GM21529 (cell line): ENCODE results near the gene MYH7.
"Not testable (repeated sequence)": the region's sequence is repeated elsewhere in the genome, so short reads cannot be mapped to it uniquely, and the experiment has no call there.

Experiments
- ATAC-seq: cut with Tn5 transposase; IDR thresholded peaks from one replicate; pipeline ENCODE4 v1.9.1; 2021; ENCODE audit not compliant: unreplicated experiment

Gene MYH7

DNA sequence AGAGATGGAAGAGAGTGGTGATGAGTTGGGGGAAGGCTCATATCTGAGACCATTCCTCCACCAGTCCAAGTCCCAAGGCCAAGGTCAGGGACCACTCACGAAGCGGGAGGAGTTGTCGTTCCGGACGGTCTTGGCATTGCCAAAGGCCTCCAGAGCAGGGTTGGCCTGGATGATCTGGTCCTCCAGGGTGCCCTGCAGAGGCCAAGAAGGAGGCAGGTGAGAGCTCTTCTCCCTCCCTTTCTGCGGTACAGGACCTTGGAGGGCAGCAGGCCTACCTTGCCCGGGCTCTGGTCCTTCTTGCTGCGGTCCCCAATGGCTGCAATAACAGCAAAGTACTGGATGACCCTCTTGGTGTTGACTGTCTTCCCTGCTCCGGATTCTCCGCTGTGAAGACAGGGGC lies 4.0 kb downstream of the MYH7 start:
- ATAC-seq: no peak

DNA sequence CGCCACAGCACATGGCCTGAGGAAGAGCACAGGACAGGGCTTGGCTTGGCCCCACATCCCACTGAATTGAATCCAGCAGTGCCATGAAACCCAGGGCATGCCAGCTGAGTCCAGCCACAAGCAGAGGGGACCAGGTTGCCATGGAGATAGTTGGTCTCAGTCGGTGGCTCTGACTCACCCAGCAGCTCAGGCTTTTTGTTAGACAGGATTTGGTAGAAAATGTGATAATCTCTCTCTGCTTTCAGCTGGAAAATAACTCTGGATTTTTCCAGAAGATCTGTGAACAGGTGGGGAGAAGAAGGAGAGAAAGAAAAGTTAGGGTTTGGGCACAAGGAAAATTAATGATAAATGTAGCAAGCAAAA lies 4.8 kb downstream of the MYH7 start:
- ATAC-seq: no peak

DNA sequence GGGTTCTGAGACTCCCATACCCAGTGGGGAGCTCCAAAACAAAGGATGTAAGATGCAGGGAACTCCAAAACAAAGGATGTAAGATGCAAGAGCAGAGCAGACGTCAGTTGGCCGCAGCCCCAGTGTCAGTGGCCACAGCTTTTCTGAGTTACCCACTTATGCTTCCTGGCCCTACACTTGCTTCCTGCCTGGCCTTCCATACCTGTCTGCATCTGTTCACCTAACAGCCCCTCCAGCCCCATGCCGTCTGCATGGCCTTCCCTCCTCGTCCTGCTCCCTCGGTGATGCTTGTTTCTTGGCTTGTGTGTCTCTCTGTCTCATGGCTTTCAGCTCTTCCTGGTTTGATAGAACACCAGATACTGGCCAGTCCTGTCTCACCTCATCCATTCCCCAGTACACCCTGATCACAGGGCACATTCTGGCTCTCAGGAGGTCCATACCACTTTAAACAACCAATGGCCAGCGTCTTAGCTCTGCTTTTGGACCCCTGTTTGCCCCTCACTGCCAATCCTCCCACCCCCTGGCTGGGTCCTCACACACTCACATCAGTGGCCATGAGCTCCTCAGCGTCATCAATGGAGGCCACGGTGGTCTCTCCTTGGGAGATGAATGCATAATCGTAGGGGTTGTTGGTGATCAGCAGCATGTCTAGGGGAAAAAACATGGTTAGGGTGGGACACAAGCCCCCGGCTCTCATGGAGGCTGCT lies 5.3 kb downstream of the MYH7 start:
- ATAC-seq: no peak

DNA sequence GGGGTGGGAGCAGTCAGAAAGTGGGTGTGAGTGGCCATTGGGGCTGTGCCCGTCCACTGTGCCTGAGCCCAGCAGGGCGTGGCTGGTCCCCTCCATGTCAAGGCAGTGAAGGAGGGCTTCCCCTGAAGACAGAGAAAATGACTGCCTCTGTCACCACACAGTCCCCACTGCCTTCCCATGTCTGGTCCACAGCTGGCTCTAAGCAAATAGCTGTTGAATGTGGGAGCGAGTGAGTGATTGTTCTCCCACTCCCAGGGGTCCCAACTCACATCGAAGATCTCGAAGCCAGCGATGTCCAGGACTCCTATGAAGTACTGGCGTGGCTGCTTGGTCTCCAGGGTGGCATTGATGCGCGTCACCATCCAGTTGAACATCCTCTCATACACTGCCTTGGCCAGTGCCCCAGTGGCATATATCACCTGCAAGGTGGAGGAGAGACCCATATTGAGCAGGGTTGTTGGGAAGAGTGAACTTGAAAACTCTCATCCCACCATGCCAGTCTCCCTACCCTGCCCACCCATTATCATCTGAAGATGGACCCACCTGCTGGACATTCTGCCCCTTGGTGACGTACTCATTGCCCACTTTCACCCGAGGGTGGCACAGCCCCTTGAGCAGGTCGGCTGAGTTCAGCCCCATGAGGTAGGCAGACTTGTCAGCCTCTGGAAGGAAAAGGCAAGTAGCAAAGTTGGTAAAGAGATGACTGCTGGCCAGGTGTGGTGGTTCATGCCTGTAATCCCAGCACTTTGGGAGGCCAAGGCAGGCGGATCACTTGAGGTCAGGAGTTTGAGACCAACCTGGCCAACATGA lies 6.6 kb downstream of the MYH7 start:
- ATAC-seq: no peak

DNA sequence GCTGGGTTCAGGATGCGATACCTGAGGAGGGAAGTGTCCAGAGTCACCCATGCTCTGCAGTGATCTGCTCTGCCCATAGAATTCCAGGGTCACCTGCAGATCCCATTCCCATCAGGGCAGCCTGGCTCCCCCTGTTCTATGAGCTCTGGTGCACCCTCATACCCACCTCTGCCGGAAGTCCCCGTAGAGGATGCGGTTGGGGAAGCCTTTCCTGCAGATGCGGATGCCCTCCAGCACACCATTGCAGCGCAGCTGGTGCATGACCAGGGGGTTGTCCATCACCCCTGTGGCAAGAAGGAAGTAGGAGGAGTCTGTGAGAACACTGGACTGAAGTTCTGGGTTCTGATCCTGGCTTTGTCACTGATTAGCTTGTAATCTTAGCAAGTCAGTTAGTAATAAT lies 9.7 kb downstream of the MYH7 start:
- not testable (repeated sequence) for ATAC-seq

DNA sequence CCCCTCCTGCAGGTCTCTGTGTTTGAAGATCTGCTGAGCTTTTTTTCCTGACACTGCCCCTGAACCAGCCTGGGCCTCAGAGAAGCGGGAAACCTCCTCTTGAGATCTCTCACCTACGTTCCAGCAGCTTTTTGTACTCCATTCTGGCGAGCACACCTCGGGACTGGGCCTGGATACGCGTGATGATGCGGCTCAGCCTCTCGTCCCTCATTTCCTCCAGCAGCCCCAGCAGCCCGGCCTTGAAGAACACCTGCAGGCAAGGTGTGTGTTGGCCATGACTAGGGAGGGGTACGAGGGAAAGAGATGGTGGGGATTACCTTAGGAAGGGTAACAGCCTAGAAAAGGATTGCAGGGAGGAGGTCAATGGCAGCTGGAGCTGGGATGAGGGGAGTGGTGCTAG lies 10.3 kb downstream of the MYH7 start:
- ATAC-seq: no peak

DNA sequence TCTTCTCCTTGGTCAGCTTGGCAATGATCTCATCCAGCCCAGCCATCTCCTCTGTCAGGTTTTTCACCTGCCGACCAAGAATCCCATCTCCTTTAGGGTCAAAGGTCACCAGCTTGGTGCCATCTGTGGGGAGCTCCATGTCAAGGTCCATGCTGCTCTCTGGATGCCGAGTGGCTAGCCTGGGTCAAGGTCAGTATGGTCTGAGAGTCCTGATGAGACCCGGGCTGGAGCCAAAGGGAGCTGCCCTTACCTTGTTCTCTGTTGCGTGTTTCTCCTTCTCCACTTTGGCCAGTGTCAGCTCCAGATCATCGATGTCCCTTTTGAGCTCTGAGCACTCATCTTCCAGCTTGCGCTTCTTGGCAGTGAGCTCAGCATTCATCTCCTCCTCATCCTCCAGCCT lies 11.8 kb downstream of the MYH7 start:
- no peak for ATAC-seq

DNA sequence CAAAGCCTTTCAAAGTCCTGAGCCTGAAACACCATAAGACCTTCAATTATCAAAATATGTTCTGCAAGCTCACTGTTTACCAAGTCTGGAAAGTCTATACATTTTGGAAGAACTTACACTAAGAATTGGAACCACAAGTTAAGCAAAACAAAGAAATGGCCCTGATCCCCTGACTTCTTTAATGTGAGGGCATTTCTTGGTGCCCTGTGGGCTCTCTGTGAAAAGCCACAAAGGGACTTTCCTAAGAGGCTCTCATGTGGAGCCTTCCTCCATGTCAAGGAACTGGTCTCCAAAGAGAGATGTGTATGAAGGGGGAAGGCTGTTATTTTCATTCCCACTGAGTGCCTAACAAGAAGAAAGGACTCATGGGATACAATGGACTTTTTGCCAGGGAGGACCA lies 13.9 kb downstream of the MYH7 start:
- ATAC-seq: no peak

DNA sequence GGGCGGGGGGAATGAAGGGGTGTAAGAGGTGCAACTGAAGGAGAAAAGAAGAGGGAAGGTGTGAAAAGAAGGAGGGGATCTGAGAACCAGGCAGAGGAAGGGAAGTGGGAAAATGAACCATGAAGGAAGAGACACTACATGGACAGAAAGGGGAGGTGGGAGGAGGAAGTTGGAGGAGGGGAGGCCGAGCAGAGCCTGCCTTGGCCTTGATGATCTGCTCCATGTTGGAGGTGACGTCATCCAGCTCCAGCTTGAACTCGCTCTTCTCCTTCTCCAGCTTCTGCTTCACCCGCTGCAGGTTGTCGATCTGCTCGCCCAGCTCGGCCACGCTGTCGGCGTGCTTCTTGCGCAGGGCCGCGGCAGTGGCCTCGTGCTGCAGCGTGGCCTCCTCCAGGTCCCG lies 15.8 kb downstream of the MYH7 start:
- not testable (repeated sequence) for ATAC-seq

DNA sequence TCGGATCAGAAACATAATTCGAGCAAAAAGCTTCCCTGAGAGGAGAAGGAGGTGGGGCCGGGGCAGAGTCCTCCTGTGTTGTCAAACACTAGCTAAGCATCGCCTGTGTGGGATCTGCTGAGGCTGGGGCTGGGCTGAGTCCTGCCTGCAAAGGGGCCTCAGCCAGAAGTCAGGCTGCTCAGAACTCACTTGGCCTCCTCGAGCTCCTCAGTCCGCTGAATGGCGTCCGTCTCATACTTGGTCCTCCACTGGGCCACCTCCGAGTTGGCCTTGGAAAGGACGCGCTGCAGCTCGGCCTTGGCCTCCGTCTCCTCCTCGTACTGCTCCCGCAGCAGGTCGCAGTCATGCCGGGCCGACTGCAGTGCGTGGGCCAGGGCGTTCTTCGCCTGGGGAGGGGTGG lies 17.4 kb downstream of the MYH7 start:
- no peak for ATAC-seq

DNA sequence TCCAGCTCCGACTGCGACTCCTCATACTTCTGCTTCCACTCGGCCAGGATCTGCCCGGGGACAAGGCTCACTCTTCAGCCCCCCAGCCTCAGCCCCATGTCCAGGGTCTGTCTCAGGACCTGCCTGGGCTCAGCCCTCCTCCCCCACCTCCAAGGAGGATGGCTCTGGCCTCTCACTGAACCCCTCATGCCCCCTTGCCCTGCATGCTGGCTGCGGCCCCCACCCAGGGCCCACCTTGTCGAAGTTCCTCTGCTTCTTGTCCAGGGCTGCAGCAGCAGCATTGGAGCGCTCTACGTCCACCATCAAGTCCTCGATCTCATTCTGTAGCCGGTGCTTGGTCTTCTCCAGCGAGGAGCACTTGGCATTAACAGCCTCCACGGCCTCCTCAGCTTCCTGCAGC lies 18.2 kb downstream of the MYH7 start:
- ATAC-seq: not testable (repeated sequence)

DNA sequence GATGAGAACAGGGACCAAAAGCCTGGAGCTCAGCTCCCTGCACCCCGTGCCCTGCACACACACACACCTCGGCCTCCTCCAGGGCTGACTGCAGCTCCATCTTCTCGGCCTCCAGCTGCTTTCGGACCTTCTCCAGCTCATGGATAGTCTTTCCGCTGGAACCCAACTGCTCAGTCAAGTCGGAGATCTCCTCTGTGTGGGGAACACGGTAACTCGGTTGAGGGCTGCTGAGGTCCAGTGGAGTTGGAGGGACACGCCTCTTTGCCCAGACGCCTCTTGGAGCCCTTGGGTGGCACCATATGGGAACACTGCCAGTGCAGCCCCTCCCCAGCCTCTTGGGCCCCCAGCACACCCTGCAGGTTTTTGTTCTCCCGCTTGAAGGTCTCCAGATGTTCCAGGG lies 18.7 kb downstream of the MYH7 start:
- ATAC-seq: no peak

DNA sequence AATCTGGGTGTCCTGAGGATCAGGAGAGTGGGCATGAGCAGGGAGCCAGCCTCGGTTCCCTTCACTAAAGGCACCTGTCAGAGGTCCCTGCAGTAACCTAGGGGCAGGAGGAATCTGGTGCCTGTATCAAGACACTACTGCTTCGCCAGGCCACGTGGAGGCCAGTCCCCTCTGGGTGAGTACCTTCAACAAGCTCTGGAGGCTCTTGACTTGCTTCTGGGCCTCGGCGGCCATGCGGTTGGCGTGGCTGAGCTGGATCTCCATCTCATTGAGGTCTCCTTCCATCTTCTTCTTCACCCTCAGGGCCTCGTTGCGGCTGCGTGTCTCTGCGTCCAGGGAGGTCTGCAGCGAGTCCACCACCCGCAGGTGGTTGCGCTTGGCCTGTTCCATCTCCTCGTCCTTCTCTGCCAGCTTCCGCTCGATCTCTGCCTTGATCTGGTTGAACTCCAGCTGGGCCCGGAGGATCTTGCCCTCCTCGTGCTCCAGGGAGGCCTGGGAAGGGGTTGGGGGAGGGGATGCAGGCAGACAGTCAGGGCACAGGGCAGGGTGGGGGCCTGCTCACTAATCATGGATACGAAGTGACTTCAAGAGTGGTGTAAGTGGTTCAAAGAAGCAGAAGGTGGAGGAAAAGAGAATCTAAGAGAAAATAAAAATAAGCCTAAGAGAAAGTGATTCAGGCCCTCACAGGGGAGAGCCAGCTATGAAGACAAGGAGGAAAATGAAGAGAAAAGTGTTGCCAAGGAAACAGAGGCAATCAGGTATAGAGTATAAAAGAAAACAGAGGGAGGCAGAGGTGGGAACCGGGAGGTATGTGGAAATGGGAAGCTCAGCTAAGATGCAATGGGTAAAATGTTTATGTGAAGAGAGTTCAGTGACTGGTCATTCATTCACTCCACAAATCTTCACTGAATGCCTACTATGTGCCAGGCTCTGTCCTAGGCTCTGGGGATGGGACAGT lies 19.4 kb downstream of the MYH7 start:
- ATAC-seq: no peak

DNA sequence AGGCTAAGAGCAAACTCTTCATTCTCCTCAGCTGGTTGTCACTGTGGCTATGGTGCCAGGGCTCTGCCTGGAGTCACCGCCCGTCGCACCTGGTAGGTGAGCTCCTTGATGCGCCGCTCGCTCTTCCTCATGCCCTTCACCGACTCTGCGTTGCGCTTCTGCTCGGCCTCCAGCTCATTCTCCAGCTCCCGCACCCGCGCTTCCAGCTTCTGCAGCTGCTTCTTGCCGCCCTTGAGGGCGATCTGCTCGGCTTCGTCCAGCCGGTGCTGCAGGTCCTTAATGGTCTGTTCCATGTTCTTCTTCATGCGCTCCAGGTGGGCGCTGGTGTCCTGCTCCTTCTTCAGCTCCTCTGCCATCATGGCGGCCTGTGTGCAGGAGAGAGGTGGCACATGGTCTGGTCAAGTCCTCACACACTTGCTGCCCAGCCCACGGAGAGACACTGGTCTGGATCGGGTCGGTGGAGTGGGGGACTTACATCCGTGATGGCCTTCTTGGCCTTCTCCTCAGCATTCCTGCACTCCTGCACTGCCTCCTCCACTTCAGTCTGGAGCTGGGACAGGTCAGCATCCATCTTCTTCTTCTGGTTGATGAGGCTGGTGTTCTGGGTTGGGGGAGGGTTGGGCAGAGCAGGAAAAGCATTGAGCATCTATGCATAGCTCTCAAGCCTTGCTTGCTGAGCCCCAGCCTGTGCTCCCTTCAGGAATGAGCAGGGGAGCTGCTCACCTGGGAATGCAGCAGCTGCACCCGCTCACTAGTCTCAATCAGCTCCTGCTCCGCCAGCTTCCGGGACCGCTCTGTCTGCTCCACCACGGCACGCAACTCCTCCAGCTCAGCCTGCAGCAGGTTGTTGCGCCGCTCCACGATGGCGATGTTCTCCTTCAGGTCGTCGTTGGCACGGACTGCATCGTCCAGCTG lies 20.3 kb downstream of the MYH7 start:
- ATAC-seq: no peak

DNA sequence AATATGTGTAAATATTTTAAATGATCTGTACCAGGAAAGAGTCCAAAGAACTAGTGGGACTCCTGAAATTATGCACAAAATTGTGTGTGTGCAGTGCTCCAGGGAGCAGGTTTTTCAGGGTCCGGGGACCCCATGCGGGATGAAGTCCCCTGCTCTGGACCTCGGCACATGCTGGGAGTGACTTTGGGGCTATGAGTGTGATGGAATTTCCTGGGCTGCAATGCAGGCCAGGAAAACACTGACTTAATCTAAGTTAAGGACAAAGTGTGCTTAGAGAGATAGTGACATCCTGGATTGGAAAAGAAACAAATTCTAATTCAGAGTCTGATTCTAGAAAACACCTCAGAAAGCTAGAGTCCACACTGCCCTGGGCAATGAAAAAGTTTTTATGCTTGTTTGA lies 21.2 kb downstream of the MYH7 start:
- no peak for ATAC-seq

DNA sequence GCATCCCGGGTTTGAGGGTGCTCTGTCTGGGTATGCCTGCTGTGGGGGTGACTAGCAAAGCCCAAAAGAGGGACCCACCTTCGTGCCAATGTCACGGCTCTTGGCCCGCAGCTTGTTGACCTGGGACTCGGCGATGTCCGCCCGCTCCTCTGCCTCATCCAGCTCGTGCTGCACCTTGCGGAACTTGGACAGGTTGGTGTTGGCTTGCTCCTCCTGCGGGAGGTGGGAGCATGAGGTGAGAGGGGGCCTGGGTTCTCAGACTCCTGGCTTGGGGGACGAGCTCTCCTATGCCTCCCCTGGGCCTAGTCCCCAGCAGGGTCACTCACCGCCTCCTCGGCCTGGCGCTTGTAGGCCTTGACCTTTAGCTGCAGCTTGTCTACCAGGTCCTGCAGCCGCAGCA lies 21.8 kb downstream of the MYH7 start:
- no peak for ATAC-seq

DNA sequence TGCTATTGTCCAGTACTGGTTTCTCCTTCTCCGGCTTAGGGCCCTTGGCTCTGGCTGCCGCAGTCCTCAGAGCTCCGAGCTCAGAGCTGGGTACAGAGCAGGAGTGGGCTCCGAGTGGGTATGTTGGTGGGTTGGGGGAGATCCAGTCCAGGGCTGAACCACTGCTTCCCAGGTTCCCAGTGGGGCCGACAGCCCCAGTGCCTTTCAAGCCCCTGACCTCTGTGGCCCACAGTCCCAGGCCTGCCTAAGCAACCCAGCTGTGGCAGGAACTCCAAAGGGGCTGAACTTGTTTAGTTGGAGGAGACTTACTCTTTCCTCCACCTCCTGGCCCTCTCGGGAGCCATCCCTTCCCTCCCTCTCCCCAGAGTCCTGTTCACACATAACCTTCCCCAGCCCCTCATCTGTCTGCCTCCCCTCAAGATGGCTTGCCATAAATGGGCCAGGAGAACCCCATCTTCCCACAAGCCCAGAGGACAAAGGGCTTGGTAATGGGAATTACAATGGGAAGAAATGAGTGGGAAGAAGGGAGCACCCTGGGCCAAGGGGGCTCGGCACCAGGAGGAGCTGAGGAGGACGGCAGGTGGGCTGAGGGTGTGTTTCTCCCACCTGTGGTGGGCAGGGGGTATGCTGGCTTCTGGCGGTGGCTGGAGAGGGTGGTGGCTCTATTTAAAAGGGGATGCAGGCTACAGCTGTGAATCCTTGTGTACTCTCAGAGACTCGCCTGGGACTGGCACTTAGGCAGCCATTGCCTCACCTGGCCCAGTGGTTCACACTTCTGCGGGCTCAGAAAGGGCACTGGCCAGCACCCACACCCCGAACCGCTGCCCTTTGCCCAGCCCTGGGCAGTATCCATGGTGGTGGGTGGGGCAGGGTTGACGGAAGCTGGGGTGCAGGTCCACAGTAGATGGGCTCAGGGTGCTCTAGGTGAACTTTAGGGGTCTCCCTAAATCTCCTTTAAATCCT lies 23.6 kb downstream of the MYH7 start:
- no peak for ATAC-seq

DNA sequence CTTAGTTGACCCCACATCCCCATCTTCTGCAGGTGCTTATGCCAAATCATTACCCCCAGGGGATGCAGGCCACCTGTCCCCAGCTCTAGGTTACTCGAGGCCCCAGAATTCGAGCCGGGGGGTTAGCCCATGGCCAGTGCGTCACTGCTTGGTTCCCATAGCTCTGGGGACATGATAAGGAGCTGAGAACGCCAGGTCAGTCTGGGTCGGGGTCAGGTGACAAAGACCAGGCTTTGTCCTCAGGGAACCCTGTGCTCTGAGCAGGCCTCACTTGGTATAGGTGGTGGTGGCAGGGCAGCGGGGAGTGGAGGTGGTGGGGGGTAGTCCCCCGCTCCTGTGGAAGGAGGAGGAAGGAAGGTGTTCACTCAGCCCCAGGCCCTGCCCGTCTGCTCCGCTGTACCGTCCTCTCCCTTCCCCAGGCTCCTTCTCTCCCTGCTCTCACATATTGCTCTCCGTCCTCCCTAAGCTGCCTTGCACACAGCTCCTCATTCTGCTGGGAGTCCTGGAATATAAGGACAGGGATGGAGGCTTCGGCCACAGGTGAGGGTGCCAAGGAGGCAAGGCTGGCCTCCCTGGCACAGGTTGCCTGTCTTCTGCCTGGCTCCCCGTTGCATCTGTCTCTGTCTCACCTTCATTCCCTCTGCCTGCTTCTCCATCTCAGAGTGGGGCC lies 25.4 kb downstream of the MYH7 start:
- ATAC-seq: no peak

DNA sequence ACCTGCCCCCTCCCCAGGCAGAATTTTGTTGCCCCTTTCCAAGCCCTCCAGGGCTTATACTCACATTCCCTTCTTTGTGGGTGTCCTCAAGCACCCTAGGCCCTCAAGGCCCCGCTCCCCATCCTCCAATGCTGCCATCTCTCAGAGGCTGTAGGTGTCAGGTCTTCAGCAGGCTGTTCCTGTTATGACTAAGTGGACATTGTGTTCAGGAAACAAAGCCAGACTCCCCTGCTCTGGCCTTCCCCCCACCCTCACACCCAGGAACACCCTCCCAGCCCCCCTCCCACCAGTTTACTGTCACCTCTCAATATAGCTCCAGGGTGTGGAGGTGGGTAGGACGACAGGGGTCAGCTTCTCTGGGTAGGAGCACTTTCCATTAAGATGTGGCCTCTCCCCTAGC lies 26.0 kb downstream of the MYH7 start:
- no peak for ATAC-seq
